HG03139 (cell line): Measurements from ENCODE around the gene PASK.
"Not testable (repeated sequence)": the region's sequence is repeated elsewhere in the genome, so short reads cannot be mapped to it uniquely, and the experiment has no call there.

Source experiments
- ATAC-seq: cut with Tn5 transposase; IDR thresholded peaks from one replicate; pipeline ENCODE4 v1.9.1; 2021; ENCODE audit not compliant: unreplicated experiment

PASK gene

GRCh38 chr2:241109210-241110088, 39.8 kb downstream of the PASK start:
- ATAC-seq = no peak

- no peak for ATAC-seq
Observed at GRCh38 chr2:241108271-241109209, 40.7 kb downstream of the PASK start.

GRCh38 chr2:241107031-241107783, 42.1 kb downstream of the PASK start:
- ATAC-seq = no peak

- no peak for ATAC-seq
Observed at GRCh38 chr2:241105641-241106040, 43.6 kb downstream of the PASK start.

GRCh38 chr2:241104611-241105010, 44.7 kb downstream of the PASK start:
- ATAC-seq = not testable (repeated sequence)

DNA sequence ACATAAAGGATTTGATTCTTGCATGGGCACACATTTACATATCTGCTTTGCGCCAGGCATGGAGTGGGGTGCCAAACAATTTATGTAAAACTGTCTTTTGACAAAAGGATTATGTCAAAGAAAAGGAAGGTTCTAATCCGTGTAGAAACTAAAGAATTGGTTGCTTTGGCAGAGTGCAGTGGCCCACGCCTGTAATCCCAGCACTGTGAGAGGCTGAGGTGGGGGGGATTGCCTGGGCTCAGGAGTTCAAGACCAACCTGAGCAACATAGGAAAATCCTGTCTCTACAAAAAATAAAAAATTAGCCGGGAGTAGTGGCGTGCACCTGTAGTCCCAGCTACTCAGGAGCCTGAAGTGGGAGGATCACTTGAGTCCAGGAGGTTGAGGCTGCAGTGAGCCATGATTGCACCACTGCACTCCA, 46.1 kb downstream of the PASK start:
- no peak for ATAC-seq

GRCh38 chr2:241102239-241102803, 47.0 kb downstream of the PASK start, which contains the start of gene MTERF4:
Gene MTERF4, minus strand, starts transcription at chr2:241102287. Its CDS starts 14 bp downstream, at chr2:241102273.
- peak; percentile 81 for ATAC-seq

DNA sequence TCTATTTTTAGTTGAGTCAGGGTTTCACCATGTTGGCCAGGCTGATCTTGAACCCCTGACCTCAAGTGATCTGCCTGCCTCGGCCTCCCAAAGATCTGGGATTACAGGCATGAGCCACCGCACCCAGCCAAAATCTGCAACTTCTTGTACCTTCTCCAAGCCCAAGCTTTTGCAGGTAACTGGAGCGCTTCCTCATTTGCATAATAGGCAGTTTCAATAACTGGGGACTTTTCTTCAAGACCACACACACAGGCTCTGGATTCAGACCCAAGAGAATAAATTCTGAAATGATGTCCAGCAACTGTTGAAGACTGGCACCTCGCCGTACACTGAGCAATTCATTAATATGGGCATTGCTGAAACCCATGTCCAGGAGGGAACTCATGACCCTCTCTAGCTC, 50.0 kb downstream of the PASK start:
- ATAC-seq = no peak

DNA sequence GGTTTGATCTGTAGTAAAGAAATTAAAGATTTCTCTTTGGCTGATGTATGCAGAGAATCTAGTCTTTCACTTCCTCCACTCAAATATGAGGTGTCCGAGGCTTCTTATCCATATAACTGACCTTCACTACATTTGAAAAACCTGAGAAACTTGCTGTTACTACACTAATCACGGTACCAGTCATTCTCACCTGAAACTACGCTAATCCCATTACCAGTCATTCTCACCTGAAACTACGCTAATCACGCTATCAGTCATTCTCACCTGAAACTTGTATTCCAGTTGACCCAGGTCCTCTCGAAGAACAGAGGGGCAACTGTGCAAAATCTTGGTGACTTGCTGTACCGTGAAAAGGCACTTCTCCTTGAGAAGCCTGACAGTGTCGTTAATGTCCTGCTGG, 52.3 kb downstream of the PASK start:
- ATAC-seq = no peak

- no peak for ATAC-seq
Observed at GRCh38 chr2:241095594-241096290, 53.5 kb downstream of the PASK start.

DNA sequence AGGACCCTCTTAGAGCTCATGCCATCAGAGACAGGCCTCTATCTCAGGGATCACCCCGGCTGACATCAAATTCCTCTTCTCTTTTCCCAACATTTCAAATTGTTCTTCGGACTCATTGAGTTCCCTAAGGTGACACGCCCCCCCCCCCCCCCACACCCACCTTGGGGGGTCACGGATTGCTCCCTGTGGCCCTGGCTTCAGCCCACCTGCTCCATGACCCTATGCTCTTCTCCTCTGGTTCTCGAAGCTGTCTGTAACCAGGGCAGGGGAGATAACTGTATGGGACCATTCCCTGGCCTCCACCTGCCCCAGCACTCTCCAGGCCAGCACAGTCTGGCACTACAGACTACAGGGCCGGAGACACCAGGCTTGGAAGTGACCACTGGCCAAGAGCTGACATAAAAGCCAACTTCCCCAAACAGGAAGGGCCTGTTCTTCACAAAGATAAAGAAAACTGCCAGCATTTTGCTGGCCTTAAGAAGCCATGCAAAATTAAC, 54.3 kb downstream of the PASK start:
- no peak for ATAC-seq

GRCh38 chr2:241094172-241094571, 55.1 kb downstream of the PASK start:
- no peak for ATAC-seq

DNA sequence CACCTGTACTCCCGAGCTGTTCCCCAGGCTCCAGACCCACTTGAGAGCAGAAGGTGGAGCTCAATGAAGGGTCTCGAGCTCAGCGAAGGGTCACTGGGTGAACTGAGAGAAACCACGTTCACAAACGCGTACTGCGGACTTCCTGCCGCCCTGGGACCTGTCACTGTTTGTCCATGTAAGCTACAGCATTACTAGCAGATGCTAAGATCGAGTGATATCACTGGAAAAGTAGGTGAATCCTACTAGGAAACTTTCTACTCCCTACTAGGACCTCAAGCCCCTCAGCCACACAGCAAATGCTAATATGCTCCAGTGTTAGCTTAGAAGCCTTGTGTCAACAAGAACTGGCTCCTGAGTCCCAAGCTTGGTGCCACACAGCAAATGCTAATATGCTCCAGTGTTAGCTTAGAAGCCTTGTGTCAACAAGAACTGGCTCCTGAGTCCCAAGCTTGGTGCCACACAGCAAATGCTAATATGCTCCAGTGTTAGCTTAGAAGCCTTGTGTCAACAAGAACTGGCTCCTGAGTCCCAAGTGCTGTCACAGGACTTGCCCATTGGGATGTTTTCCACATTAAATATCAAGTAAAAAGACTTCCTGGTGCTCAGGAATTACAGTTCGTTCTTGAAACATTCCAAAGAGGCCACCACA, 56.0 kb downstream of the PASK start:
- ATAC-seq = not testable (repeated sequence)

DNA sequence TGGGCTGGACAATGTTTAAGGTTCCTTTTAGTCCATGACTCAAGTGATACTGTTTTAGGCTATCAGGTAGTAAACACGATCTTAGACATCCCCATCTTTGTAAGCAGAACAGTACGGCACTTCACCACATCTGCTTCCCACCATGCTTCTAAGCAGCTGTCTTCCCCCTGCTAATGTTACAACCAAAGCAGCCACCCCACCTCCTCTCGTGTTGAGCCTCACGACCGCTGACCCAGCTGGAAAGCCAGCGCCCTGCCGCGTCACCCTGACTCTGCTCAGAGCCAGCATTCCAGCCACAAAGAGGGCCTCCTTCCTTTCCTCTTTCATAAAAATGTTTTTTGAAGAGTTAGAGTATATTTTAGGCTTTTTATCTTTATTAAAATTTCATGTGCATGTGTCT, 56.6 kb downstream of the PASK start:
- no peak for ATAC-seq

GRCh38 chr2:241091734-241092445, 57.4 kb downstream of the PASK start:
- ATAC-seq = no peak

DNA sequence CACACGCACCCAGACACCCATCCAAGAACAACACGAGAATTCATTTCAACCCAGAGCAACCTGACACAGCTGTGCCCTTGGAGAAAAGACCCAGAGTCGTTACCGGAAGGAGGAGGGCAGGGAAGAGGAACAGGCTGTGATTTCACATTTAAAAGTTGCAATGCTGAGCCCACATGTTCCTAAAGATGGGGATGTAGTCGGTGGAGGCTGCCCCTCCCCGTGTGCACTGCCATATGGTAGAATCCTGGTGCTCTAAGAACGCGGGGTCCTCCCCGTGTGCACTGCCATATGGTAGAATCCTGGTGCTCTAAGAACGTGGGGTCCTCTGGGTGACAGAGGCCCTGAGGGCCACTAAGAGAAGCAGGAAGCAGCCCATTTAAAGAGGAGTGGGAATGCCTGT, 58.1 kb downstream of the PASK start:
- no peak for ATAC-seq

- no peak for ATAC-seq
Observed at GRCh38 chr2:241088791-241089732, 60.2 kb downstream of the PASK start.

DNA sequence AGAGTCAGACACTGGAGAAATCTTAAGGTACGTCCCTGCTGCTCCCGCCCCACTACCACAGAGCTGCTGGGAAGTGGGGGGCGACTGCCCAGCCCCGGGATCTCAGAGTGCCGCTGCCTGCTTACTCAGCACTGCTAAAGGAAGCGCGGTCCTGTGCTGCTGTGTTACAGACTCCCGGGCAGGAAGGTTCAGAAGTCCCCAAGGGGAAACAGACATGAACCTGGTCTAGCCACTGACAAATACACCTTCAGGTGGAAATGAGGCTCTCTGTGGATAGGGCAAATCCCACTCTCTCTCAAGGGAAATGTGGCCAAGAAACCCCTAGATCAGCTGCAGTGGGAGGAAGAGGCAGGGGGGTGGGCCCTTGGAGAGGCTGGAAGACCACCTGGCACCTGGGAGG, 60.9 kb downstream of the PASK start:
- ATAC-seq = no peak
